NCI-H460 (cell line): ENCODE results near the gene NUDT4B. TPM values are rescaled to one million over a fixed set of nuclear protein-coding genes. Genes with fewer than 3 reads are reported as not detected.
"Not testable (repeated sequence)": the region's sequence is repeated elsewhere in the genome, so short reads cannot be mapped to it uniquely, and the experiment has no call there.

ENCODE experiments used
- DNase-seq: peaks from one replicate; pipeline ENCODE4 v3.0.0-alpha.2; 2016; ENCODE audit warnings: low read depth; ENCODE audit errors: extremely low read depth
- small RNA-seq, 2 experiments: library from RNA; depleted of rRNA; stranded (forward); fragments of <200 nt; gene quantifications; one replicate each; pipeline ENCODE3, GENCODE V24; 2014
- total RNA-seq: library from RNA; depleted of rRNA; stranded (reverse); fragments of >200 nt; shearing (Covaris generic); gene quantifications from 2 replicates; pipeline ENCODE4 v1.2.3, GENCODE V29; 2014; rRNA removed

The NUDT4B gene
- total RNA-seq, 1 experiment from 2014 or later, result 27.7 TPM

- not testable (repeated sequence) for DNase-seq
Measured at GRCh38 chr1:148791543-148792099, 43.0 kb downstream of the NUDT4B start.

- not testable (repeated sequence) for DNase-seq
Measured at GRCh38 chr1:148793762-148794332, 45.3 kb downstream of the NUDT4B start.

Small RNAs within 50 kb of the gene (small RNA-seq; reads per million reads assigned to genes)
- gene RNU6-1171P, result 0 reads per million in 2 experiments

Other genes with a start within 250 kb of the NUDT4B start
- gene NBPF14, start 152.8 kb upstream of the NUDT4B start, total RNA-seq, result 7.6 and 8.3 TPM in 2 replicates
- gene PDE4DIP, start 95.7 kb downstream of the NUDT4B start, total RNA-seq, result 6.6 and 9.7 TPM in 2 replicates